ENCODE data around the gene SLC37A4.

GRCh38 chr11:119055901-119056300 lies 25.2 kb upstream of the SLC37A4 start:
- TF ChIP-seq CTCF (IDR thresholded peaks at IDR 0.05) (no peak), POLR2A (IDR thresholded peaks at IDR 0.05) (no peak)

Data from thyroid gland (tissue), 4 donors.